ENCODE data around the gene ADAMTS13.

ADAMTS13 gene

GRCh38 chr9:133393399-133393798 lies 28.8 kb upstream of the ADAMTS13 start:
- no peak for DNase-seq

DNA sequence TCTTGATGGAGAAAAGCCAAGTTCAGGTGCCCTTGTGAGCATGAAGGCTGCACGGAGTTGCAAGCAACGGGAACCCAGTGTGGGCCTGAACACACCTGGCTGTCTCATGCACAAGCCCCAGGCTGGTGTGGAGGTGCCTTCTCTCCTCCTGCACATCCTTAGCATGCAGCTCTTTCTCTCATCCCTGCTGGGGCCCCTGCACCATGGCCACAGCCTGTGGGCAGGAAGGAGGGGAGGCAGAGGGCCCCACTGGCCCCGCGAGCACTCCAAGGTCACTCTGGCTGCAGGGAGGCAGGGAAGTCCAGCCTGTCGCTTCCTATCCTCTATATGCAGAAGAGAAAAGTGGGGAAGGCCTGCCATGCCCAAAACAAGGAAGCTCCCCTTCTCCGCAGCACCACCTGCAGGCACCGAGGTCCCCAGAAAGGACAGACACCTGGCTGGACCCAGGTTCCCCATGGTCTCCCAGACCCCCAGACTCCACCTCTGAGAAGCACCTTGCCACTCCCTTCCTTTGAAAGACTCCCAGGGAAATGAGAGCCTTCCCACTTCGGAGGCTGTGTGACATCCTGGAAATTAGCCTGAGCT lies 27.4 kb upstream of the ADAMTS13 start:
- DNase-seq, result no peak

GRCh38 chr9:133396952-133397351 lies 25.2 kb upstream of the ADAMTS13 start:
- DNase-seq, result no peak

DNA sequence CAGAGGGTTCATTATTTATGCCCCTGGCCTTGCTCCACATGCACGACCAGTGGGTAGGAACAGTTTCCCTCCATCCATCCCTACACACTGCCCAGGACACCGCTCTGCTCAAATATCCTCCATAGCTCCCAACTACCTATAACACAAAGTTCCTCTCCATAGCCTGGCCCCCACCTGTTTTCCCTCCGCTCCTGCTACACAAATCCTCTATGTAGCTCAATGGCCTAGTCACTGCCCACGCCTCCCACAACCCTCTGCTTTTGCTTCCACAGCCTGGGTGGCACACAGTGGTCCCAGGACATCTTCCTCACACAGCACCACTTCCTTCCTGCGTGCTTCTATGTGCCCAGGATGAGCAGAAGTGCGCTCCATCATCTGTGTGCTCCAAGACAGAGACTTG lies 24.8 kb upstream of the ADAMTS13 start:
- DNase-seq, result no peak

GRCh38 chr9:133397895-133398294 lies 24.3 kb upstream of the ADAMTS13 start:
- DNase-seq, result no peak

- no peak for DNase-seq
Observed at GRCh38 chr9:133400292-133400691, 21.9 kb upstream of the ADAMTS13 start.

DNA sequence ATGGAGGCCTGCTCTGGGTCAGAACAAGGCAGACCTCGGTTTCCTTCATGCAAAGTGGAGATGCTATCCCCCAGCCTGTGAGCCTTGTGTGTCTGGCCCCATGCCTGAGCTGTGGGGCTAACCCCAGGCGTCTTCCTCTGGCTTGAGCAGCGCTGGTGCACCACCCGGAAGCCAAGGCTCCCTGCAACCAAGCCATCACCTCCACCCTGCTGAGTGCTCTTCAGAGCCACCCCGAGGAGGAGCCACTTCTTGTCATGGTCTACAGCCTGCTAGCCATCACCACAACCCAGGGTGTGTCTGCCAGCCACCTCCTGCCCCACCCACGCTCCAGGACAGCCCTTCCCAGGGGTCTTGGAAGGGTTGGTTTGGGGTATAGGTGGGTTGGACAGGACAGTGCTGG lies 20.6 kb upstream of the ADAMTS13 start:
- DNase-seq, result no peak

- DNase-seq, result no peak
Observed at GRCh38 chr9:133402689-133403088, 19.5 kb upstream of the ADAMTS13 start.

DNA sequence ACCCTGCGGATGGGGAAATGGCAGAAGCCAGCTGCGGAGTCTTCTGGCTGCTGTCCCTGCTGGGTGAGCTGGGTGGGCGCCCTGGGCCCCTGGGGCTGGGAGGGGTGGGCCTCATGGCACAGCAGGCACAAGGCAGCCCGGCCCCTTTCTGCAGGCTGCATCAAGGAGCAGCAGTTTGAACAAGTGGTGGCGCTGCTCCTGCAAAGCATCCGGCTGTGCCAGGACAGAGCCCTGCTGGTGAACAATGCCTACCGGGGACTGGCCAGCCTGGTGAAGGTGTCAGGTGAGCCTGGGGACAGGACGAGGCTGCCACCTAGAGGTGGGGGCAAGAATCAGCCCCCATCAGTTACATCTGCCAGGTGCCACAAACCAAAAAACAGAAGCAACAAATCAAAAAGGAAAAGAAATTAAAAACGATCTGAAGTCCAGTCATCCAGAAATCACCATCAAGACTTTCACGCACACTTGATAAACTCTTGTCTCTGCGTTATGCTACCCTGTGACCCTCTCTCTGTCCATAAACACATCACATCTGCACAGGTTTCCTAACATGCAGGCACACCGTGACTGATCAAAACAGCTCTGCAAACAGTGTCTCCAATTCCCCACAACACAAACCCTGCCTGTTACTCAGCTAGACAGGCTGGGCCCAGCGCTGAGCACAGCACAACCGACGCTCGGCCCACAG lies 18.3 kb upstream of the ADAMTS13 start:
- no peak for DNase-seq

DNA sequence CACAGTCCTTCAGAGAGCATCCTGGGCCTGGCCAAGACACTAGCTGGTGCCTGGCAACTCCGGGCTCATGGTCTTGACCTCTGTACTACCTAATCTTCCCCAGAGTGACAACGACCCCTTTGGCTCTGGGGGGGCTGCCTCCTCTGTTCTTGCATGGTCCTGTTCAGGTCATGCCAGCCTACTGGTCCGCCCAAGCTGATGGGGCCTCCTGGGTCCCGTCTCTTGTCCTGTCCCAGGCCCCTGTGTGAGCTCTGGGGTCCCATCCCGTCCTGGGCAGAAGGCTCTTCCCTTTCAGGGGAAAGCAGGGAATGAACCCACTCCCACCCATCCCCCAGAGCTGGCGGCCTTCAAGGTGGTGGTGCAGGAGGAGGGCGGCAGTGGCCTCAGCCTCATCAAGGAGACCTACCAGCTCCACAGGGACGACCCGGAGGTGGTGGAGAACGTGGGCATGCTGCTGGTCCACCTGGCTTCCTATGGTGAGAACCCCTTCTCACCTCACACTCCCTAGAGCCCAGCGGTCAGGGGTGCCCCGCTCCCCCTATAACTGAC lies 17.6 kb upstream of the ADAMTS13 start:
- DNase-seq, result no peak

GRCh38 chr9:133405508-133406438 lies 16.4 kb upstream of the ADAMTS13 start:
- DNase-seq, result no peak

GRCh38 chr9:133406480-133407307 lies 15.5 kb upstream of the ADAMTS13 start:
- no peak for DNase-seq

GRCh38 chr9:133408042-133408441 lies 14.1 kb upstream of the ADAMTS13 start:
- DNase-seq, result no peak

GRCh38 chr9:133415170-133415569 lies 7.0 kb upstream of the ADAMTS13 start:
- DNase-seq, result no peak

DNA sequence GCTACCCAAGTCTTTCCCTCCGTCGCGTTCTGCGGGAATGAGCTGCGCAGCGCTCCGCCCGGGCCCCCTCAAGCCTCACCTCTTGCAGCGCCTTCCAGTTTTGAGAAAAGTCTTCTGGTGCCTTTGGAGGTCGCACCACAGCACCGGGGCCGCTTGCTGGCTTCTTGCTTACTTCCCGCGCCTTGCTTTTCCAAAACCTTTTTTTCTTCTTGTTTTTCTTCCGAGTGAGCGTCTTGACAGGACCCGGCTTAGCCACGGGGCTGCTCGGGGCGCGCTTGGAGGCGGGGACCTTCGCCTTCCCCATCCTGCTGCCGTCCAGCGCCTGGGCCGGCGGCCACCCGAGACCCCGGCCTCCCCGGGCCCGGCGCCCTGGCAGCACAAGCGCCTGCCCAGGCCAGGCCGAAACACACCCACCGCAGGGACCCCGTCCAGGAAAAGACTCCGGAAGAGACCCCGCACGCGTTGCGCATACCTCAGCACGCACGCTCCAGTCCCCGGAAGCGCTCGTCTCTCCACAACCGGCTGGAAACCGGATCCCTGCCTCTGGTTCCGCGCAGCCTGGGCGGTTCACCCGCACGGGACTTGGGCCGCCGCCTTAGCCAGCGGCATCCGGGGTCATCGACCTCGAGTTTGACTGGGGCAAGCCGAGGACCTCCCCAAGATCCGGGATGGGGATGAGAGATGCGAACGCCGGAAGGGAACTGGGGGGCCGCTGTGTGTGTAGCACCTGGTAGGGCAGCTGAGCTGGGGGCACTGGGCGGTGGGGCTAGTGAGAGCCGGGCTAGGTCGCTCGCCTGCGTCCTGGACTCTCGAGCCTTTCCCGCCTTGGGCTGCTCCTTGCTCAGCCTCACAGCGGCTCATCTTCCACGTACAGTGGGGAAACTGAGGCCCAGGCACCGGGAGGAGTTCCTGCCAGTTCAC lies 4.4 kb upstream of the ADAMTS13 start, which contains the start of gene REXO4:
REXO4 (minus strand) TSS at position 470 of the 921 bp plus-strand sequence; CDS start at position 304, 166 bp downstream.
- no peak for DNase-seq

GRCh38 chr9:133419005-133419404 lies 3.2 kb upstream of the ADAMTS13 start:
- DNase-seq, result no peak

GRCh38 chr9:133420392-133420827 lies 1.8 kb upstream of the ADAMTS13 start:
- no peak for DNase-seq

DNA sequence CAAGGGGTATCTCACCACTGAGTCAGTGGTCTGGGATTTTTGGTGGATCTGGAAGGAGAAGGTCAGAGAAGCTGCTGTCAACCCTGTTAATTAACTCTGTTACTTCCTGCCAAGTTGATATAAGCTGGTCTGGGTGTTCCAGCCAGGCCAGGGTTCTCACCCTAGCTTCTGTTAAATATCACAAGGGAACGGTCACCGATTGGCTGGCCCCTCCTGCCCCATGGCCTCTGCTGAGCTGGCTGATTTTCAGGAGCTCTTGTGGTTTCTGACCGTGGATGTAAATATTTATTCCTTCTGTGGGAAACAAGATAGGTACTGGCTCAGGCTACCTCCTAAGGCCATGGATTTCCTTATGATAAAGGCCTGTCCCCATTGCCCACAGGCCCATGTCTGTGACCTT lies 1.0 kb downstream of the ADAMTS13 start:
- no peak for DNase-seq

- no peak for DNase-seq
Observed at GRCh38 chr9:133424187-133424586, 2.0 kb downstream of the ADAMTS13 start.

DNA sequence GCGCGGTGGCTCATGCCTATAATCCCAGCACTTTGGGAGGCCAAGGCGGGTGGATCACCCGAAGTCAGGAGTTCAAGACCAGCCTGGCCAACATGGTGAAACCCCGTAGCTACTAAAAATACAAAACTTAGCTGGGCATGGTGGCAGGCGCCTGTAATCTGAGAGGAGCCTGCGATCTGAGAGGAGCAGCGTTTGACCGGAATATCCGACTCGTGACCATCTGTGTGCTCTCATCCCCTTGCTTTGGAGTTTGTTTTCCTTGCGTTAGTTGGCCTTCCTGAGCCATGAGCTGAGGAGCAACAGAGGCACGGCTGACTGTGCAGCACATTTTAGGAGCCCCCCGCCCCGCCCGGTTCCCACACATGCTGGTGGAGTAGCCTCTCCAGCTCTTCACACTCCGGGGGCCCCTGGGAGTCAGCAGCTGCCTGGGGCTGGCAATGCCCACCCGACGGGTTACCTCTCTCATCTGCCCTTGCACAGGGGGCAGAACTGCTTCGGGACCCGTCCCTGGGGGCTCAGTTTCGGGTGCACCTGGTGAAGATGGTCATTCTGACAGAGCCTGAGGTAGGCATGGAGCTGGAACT lies 3.0 kb downstream of the ADAMTS13 start:
- DNase-seq, result no peak

DNA sequence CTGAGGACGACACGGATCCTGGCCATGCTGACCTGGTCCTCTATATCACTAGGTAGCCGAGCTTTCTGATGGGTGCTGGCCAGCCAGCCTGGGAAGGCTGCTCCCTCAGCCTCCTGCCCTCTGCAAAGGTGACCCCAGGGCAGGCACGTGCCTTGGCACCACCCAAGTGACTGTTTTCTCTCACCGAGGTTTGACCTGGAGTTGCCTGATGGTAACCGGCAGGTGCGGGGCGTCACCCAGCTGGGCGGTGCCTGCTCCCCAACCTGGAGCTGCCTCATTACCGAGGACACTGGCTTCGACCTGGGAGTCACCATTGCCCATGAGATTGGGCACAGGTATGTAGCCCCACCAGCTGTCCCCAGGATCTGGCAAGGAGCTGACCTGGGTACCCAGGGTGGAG lies 3.8 kb downstream of the ADAMTS13 start:
- no peak for DNase-seq
